HG03103 (cell line): Measurements from ENCODE around the gene ETDB.
"Not testable (repeated sequence)": the region's sequence is repeated elsewhere in the genome, so short reads cannot be mapped to it uniquely, and the experiment has no call there.

ENCODE experiments used
- ATAC-seq: cut with Tn5 transposase; IDR thresholded peaks from one replicate; pipeline ENCODE4 v1.9.1; 2021; ENCODE audit warnings: low read depth; ENCODE audit not compliant: unreplicated experiment

ETDB gene

GRCh38 chrX:135120056-135120576 lies at the start of gene ETDB:
TSS of gene ETDB (minus strand) at chrX:135120526. CDS start at chrX:135119261, 1,265 bp downstream.
- not testable (repeated sequence) for ATAC-seq

- ATAC-seq = not testable (repeated sequence)
These were observed 49.2 kb upstream of the ETDB start for GRCh38 chrX:135169534-135169933.

GRCh38 chrX:135168486-135168885 lies 48.2 kb upstream of the ETDB start:
- no peak for ATAC-seq

DNA sequence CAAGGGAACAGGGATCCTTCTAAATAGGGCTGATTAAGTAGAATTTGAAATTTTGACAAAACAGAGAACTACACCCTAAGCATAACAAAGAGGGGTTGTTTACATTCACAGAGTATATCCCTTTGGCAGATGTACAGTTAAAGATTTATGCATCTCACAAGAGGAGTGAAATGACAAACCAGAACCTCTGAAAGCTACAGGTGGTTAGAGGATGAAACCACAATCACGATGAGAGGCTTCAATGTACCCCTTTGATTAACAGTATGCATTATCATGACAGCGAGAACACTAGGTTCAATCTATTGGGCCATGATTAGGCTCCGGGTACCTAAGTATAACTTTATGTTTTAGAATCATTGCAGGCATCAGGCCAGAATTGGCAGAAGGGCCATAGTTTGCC lies 34.4 kb upstream of the ETDB start:
- ATAC-seq = not testable (repeated sequence)

- ATAC-seq = not testable (repeated sequence)
These were observed 5.8 kb upstream of the ETDB start for GRCh38 chrX:135126145-135126544.

GRCh38 chrX:135116064-135116463 lies 4.3 kb downstream of the ETDB start:
- not testable (repeated sequence) for ATAC-seq

DNA sequence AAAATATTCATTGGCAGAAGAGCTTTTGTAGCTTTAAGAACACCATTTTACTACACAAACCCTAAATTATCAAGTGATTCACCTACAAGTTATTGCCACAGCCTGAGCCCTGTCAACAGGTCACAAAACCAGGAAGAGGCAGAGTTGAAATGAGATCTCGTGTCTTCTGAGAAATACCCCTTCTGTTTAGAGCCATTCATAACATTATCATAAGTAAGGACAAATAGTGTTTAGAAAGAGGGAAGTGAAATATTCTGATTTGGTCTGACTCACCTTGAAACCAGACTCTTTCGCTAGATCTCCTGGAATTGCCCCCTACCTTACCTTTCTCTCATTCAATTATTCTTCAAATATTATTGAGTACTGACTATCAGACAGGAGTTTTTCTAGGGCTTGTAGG lies 5.9 kb downstream of the ETDB start:
- ATAC-seq = peak; percentile 97

DNA sequence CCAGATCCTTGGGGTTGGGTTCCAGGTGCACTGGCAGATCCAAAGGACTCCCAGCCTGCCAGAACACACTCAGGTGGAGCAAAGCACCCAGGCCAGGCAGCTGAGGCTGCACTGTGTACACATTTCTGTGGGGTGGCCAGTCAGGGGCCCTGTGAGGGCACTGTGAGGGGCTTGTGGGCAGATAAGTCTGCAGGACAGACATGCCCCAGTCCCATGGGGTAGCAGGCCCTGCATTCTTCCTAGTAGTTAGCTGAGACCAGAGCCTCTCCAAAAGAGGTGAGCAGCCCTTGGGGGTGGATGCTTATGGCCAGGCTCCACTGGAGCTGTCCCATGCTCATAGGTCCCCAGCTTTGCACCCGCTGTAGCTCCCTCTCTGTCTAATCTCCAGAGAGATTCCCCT lies 7.6 kb downstream of the ETDB start:
- ATAC-seq = no peak

DNA sequence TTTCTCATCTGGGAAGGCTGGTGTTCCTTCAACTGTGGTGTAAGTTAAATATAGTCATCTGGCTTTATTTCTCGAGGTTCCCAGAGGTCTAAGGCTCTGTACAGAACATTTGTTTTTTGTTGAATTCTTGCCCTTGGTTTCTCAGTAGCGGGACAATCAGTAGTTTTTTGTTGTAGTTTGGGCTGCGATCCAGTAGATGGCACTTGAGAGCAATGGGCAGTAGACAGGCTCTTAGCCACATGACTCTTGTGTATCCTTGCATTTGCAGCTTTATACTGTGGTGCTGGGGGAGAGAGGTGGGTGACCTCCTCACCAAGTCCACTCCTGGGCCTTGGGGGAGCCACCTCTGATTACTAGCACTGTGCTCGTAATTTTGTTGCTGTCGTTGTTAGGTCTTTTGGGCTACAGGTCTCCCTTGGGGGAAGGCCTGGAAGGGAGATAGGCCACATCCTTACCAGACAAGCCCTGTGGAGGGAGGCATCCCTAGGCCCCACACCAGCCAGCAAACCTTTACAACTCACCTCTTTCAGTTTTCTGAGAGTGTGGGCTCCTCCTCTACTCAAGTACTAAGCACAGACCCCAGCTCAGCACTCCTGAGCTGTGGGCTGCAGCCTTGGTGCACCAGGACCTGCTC lies 8.1 kb downstream of the ETDB start:
- no peak for ATAC-seq

GRCh38 chrX:135109554-135109953 lies 10.8 kb downstream of the ETDB start:
- ATAC-seq = no peak

DNA sequence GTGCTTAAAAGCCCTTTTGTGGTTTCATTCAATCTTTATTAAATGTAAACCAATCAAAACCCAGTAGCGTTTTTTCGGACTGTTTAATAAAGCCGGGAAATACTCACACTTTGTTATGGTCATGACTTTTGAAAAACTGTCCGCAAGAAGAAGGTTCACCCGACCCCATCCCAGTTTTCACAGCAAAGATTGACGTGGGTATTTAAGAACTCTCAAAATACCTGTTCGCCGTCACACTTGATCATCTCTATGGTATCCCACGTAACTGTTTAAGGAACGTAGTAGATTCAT lies 20.9 kb downstream of the ETDB start:
- ATAC-seq = no peak

- ATAC-seq = not testable (repeated sequence)
These were observed 23.1 kb downstream of the ETDB start for GRCh38 chrX:135097196-135097744.

DNA sequence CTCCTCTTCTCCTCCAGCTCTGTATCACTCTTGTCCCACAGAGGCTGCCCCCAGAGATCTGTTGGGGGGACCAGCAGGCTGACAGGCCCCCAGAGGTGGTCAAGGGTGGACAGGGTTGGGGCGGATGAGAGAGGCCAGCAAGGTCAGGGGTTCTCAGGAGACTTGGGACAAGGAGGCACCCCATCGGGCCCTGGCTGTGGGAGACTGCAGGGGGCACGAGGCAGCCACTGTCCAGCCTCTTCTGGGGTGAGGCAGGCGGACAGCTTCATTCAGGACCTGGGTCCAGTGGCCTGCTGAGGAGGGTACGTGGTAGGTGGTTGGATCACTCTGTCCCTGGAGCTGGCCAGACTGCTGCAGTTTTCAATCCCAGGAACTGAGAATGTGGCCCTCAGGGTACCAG lies 24.6 kb downstream of the ETDB start:
- ATAC-seq = no peak

- no peak for ATAC-seq
These were observed 25.6 kb downstream of the ETDB start for GRCh38 chrX:135094726-135095125.

DNA sequence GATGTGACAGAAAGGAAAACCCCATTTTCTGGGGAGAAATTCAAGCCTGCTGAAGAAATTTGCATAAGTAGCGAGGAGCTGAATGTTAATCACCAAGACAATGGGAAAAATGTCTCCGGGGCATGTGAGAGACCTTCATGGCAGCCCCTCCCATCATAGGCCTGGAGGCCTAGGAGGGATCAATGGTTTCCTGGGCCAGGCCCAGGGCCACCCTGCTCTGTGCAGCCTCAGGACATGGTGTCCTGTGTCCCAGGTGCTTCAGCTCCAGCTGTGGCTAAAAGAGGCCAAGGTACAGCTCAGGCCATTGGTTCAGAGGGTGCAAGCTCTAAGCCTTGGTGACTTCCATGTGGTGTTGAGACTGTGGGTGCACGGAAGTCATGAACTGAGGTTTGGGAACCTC lies 31.2 kb downstream of the ETDB start:
- no peak for ATAC-seq

DNA sequence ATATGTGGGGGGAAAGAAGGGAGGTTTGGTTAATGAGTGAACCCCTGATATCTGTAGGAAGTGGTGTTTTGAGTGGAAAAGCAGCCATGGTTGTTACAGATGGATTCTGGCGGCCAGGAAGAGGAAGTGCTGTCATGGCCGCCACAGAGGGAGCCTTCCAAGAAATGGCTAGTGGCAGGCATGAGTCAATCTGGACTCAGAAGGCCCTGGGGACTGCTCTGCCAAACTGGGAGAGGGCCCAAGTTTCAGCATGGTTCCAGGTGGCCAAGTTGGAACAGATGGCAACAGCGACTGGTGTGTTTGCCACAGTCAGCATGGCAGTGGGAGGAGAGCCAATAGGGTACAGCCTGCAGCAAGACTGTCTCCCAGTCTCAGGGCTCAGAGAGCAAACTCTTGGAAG lies 32.5 kb downstream of the ETDB start:
- ATAC-seq = no peak

DNA sequence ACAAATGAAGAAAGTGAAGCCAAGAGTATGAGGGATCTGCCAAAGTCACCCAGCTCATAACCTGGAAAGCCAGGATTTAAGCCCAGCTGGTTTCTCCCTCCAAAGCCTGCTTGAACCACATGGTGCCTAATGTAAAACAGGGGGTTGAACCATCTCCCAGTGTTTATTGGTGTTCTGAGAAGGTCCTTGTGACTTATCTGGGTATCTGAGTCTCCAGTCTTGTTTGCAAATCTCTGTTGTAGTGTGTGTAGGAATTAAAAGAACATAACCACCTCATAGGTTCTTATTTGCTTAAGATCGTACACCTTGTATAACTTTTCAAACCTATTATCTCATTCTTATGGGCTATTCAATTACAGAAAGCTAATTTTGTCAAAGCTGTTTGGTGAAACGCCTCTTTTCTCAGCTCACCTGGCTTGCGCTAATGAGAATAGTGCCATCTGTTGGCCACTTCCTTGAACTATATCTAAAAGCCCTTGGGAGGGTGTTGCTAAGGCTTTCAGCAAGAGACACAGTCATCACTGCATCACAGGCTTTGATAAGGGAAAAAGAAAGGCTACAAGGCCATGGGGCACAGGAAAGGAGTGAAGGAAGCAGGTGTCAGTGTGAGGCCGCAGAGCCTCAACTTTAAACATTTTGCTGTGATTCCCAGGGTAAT lies 34.0 kb downstream of the ETDB start:
- ATAC-seq = no peak

- no peak for ATAC-seq
These were observed 38.5 kb downstream of the ETDB start for GRCh38 chrX:135081693-135082404.
